Caki2 (cell line): ENCODE measurements around the gene OSBPL3. TPM values are rescaled to one million over a fixed set of nuclear protein-coding genes. Genes with fewer than 3 reads are reported as not detected.
"Not testable (repeated sequence)": the region's sequence is repeated elsewhere in the genome, so short reads cannot be mapped to it uniquely, and the experiment has no call there.

Experiments used
- DNase-seq: peaks from one replicate; pipeline ENCODE4 v3.0.0-alpha.2; 2015; ENCODE audit warnings: low read depth
- in situ Hi-C: cut with HindIII; loops from 2 replicates; pipeline ENCODE4 v1.10.0; 2016; ENCODE audit warnings: low sequenced_read_pairs, low pct_unique_long_range_greater_than_20kb, mixed read lengths
- total RNA-seq: library from RNA; depleted of rRNA; stranded (reverse); fragments of >200 nt; shearing (Covaris generic); gene quantifications from 2 replicates; pipeline ENCODE4 v1.2.3, GENCODE V29; 2014; ENCODE audit warnings: low replicate concordance; rRNA removed

OSBPL3 gene
- 6.3 and 30.3 TPM in 2 replicates for total RNA-seq

GRCh38 chr7:24979863-24980533, at the start of gene OSBPL3:
OSBPL3 (minus strand) TSS chr7:24980178; CDS start chr7:24892472, 87,706 bp downstream.
- DNase-seq = peak; percentile 94
- in situ Hi-C loops = no loop called here

- in situ Hi-C loops = no loop called here
- DNase-seq = no peak
Observed at GRCh38 chr7:25029075-25029474, 49.1 kb upstream of the OSBPL3 start.

GRCh38 chr7:25028370-25029021, 48.5 kb upstream of the OSBPL3 start:
- in situ Hi-C loops = no loop called here
- peak; percentile 71 for DNase-seq

GRCh38 chr7:25026156-25026555, 46.2 kb upstream of the OSBPL3 start:
- in situ Hi-C loops = no loop called here

GRCh38 chr7:25025218-25025671, 45.3 kb upstream of the OSBPL3 start:
- in situ Hi-C loops = no loop called here
- DNase-seq = peak; percentile 79

More at GRCh38 chr7:25026156-25026555, 46.2 kb upstream of the OSBPL3 start:
- no peak for DNase-seq

- in situ Hi-C loops = no loop called here
- no peak for DNase-seq
Observed at GRCh38 chr7:25024066-25024465, 44.1 kb upstream of the OSBPL3 start.

- in situ Hi-C loops = not testable (repeated sequence)
Observed at GRCh38 chr7:25017671-25018070, 37.7 kb upstream of the OSBPL3 start.

GRCh38 chr7:25014756-25015155, 34.8 kb upstream of the OSBPL3 start:
- DNase-seq = no peak
- in situ Hi-C loops = no loop called here

More at GRCh38 chr7:25017671-25018070, 37.7 kb upstream of the OSBPL3 start:
- DNase-seq = not testable (repeated sequence)

- in situ Hi-C loops, DNase-seq: not testable (repeated sequence)
Observed at GRCh38 chr7:25012710-25013109, 32.7 kb upstream of the OSBPL3 start.

- no peak for DNase-seq
- in situ Hi-C loops = no loop called here
Observed at GRCh38 chr7:25012254-25012653, 32.3 kb upstream of the OSBPL3 start.

GRCh38 chr7:25009257-25009656, 29.3 kb upstream of the OSBPL3 start:
- DNase-seq = no peak
- in situ Hi-C loops = no loop called here

GRCh38 chr7:25007668-25008067, 27.7 kb upstream of the OSBPL3 start:
- in situ Hi-C loops = no loop called here

GRCh38 chr7:25006276-25006675, 26.3 kb upstream of the OSBPL3 start:
- in situ Hi-C loops = no loop called here
- DNase-seq = no peak

More at GRCh38 chr7:25007668-25008067, 27.7 kb upstream of the OSBPL3 start:
- no peak for DNase-seq

GRCh38 chr7:25005658-25006057, 25.7 kb upstream of the OSBPL3 start:
- in situ Hi-C loops = no loop called here
- DNase-seq = no peak

- no peak for DNase-seq
- in situ Hi-C loops = no loop called here
Observed at GRCh38 chr7:25002786-25003185, 22.8 kb upstream of the OSBPL3 start.

- no peak for DNase-seq
- in situ Hi-C loops = no loop called here
Observed at GRCh38 chr7:24995466-24995865, 15.5 kb upstream of the OSBPL3 start.

- in situ Hi-C loops = no loop called here
- DNase-seq = no peak
Observed at GRCh38 chr7:24992314-24992713, 12.3 kb upstream of the OSBPL3 start.

GRCh38 chr7:24991353-24991752, 11.4 kb upstream of the OSBPL3 start:
- in situ Hi-C loops = no loop called here
- no peak for DNase-seq

- in situ Hi-C loops = no loop called here
- no peak for DNase-seq
Observed at GRCh38 chr7:24987331-24987842, 7.4 kb upstream of the OSBPL3 start.
